Measurements from ENCODE around the gene EXOSC1. TPM values are rescaled to one million over a fixed set of nuclear protein-coding genes. Genes with fewer than 3 reads are reported as not detected.
A peak's percentile ranks its signal among the peaks of the same experiment; 100 is the strongest.
"Not testable (repeated sequence)": the region's sequence is repeated elsewhere in the genome, so short reads cannot be mapped to it uniquely, and the experiment has no call there.

The EXOSC1 gene
- total RNA-seq, 1 donor from 2014 or later: 34.2 TPM

- no peak overlapping the region for H3K4me3 ChIP-seq (ENCODE audit: low read depth, low read length)
- no peak for FAIRE-seq
- TF ChIP-seq CTCF (IDR thresholded peaks at IDR 0.05; ENCODE audit: insufficient read depth, low read length, severe bottlenecking): no peak
- H3K36me3 ChIP-seq (ENCODE audit: control insufficient read depth, insufficient read depth, low read length): peaks cover 26% of the 10 kb centered on the region
- H3K27me3 ChIP-seq (ENCODE audit: control insufficient read depth, insufficient read depth, low read length): no peaks in the 10 kb centered on the region
- peak; percentile 52 for DNase-seq (ENCODE audit: low read depth)
Observed at GRCh38 chr10:97475936-97476594, 30.3 kb upstream of the EXOSC1 start.

GRCh38 chr10:97474918-97475317, 29.1 kb upstream of the EXOSC1 start:
- no peak for TF ChIP-seq CTCF (IDR thresholded peaks at IDR 0.05; ENCODE audit: insufficient read depth, low read length, severe bottlenecking)
- no peaks in the 10 kb centered on the region for H3K27me3 ChIP-seq (ENCODE audit: control insufficient read depth, insufficient read depth, low read length)
- H3K36me3 ChIP-seq (ENCODE audit: control insufficient read depth, insufficient read depth, low read length): peaks cover 26% of the 10 kb centered on the region
- DNase-seq (ENCODE audit: low read depth) (no peak), FAIRE-seq (no peak)
- H3K4me3 ChIP-seq (ENCODE audit: low read depth, low read length): no peak overlapping the region

GRCh38 chr10:97468781-97469180, 23.0 kb upstream of the EXOSC1 start:
- peaks cover 21% of the 10 kb centered on the region for H3K36me3 ChIP-seq (ENCODE audit: control insufficient read depth, insufficient read depth, low read length)
- not testable (repeated sequence) for DNase-seq (ENCODE audit: low read depth); H3K4me3 ChIP-seq (ENCODE audit: low read depth, low read length); FAIRE-seq; H3K27me3 ChIP-seq (ENCODE audit: control insufficient read depth, insufficient read depth, low read length)

GRCh38 chr10:97468162-97468561, 22.4 kb upstream of the EXOSC1 start:
- no peak for TF ChIP-seq CTCF (IDR thresholded peaks at IDR 0.05; ENCODE audit: insufficient read depth, low read length, severe bottlenecking)
- FAIRE-seq (no peak), DNase-seq (ENCODE audit: low read depth) (peak; percentile 73)
- Histone ChIP-seq H3K27me3 (ENCODE audit: control insufficient read depth, insufficient read depth, low read length) (no peaks in the 10 kb centered on the region), H3K4me3 (ENCODE audit: low read depth, low read length) (no peak overlapping the region), H3K36me3 (ENCODE audit: control insufficient read depth, insufficient read depth, low read length) (peaks cover 22% of the 10 kb centered on the region)

GRCh38 chr10:97466755-97467154, 20.9 kb upstream of the EXOSC1 start:
- FAIRE-seq (no peak), DNase-seq (ENCODE audit: low read depth) (peak; percentile 83)
- H3K36me3 ChIP-seq (ENCODE audit: control insufficient read depth, insufficient read depth, low read length): peaks cover 26% of the 10 kb centered on the region
- TF ChIP-seq CTCF (IDR thresholded peaks at IDR 0.05; ENCODE audit: insufficient read depth, low read length, severe bottlenecking): no peak
- H3K4me3 ChIP-seq (ENCODE audit: low read depth, low read length): no peak overlapping the region
- H3K27me3 ChIP-seq (ENCODE audit: control insufficient read depth, insufficient read depth, low read length): no peaks in the 10 kb centered on the region

GRCh38 chr10:97465982-97466381, 20.2 kb upstream of the EXOSC1 start:
- TF ChIP-seq CTCF (IDR thresholded peaks at IDR 0.05; ENCODE audit: insufficient read depth, low read length, severe bottlenecking): no peak
- DNase-seq (ENCODE audit: low read depth) (no peak), FAIRE-seq (no peak)
- no peak overlapping the region for H3K4me3 ChIP-seq (ENCODE audit: low read depth, low read length)
- H3K27me3 ChIP-seq (ENCODE audit: control insufficient read depth, insufficient read depth, low read length): no peaks in the 10 kb centered on the region
- H3K36me3 ChIP-seq (ENCODE audit: control insufficient read depth, insufficient read depth, low read length): peaks cover 31% of the 10 kb centered on the region

Data from bronchial epithelial cell (primary cell).